Right lobe of liver (tissue), 6 donors: Measurements from ENCODE around the gene MET. TPM values are rescaled to one million over a fixed set of nuclear protein-coding genes. Genes with fewer than 3 reads are reported as not detected.

Source experiments
- ATAC-seq, 4 donors: fragments of 200-7000 bp; cut with Tn5 transposase; one replicate each; pipeline ENCODE4 v1.9.1; 2020; ENCODE audit warnings: mild to moderate bottlenecking in 4 of 4, moderate library complexity in 4 of 4
- DNase-seq, 3 donors: peaks; one replicate each; pipeline ENCODE4 v3.0.0-alpha.2; 2020
- H3K27ac ChIP-seq, 3 donors: fragments of 200-600 bp; one replicate each; pipeline ENCODE4 v1.8.0; 2022
- H3K27me3 ChIP-seq, 2 donors: fragments of 200-600 bp; one replicate each; pipeline ENCODE4 v1.8.0; 2022
- H3K36me3 ChIP-seq, 4 donors: fragments of 200-600 bp; sonication (generic) in 1 of 4; one replicate each; pipeline versions ENCODE4 v1.5.1 to v1.8.0; 2017 to 2022; ENCODE audit warnings: control low read depth in 1 of 4
- H3K4me1 ChIP-seq, 4 donors: fragments of 200-600 bp; sonication (generic) in 1 of 4; one replicate each; pipeline versions ENCODE4 v1.5.1 to v1.8.0; 2017 to 2022; ENCODE audit warnings: control low read depth in 1 of 4
- H3K4me3 ChIP-seq, 3 donors: fragments of 200-600 bp; one replicate each; pipeline ENCODE4 v1.8.0; 2022
- H3K9me3 ChIP-seq, 4 donors: fragments of 200-600 bp; sonication (generic) in 1 of 4; one replicate each; pipeline versions ENCODE4 v1.5.1 to v1.8.0; 2017 to 2022; ENCODE audit warnings: control low read depth in 1 of 4
- CTCF ChIP-seq, 4 donors: fragments of 200-600 bp in 3 of 4; fragments of 450-650 bp in 1 of 4; IDR thresholded peaks; one replicate each; pipeline versions ENCODE4 v1.5.1 to v1.8.0; 2016 to 2022; ENCODE audit warnings: antibody characterized with exemption in 4 of 4, mild to moderate bottlenecking in 2 of 4
- POLR2A ChIP-seq: fragments of 450-650 bp; IDR thresholded peaks from one replicate; pipeline ENCODE4 v1.6.1; 2017; ENCODE audit warnings: antibody characterized with exemption, mild to moderate bottlenecking
- WGBS: methylation state at CpG from one replicate; pipeline ENCODE4 v1.1.6; 2018; ENCODE audit warnings: low coverage, low lambda C conversion rate; ENCODE audit not compliant: insufficient coverage; ENCODE audit errors: missing lambda C conversion rate; 5-methylcytosine and 5-hydroxymethylcytosine counted together
- intact Hi-C, 2 donors: fragments of 100-400 bp; cut with DNase I; formaldehyde crosslinking; loops; one replicate each; pipeline versions ENCODE4 v1.11.2 to v1.14.1; 2022
- total RNA-seq, 6 experiments: library from RNA; depleted of rRNA in 2 of 6; stranded (reverse); fragments of >200 nt in 2 of 6; fragmentation: NEBNext Ultra II Directional in 3 of 6; extraction: Animal tissue kit (Norgen Biotek cat#: 25700) in 3 of 6; gene quantifications; one replicate each; pipeline versions ENCODE4 v1.1.0 to v1.2.4, GENCODE V29; 2016 to 2023
- donor health status: DM: no; HTN: yes; CAD: no.
- donor health status: DM: no; HTN: no; CAD: no.
- donor health status: DM: no; HTN: no; CAD: no.
- donor health status: DM: no; HTN: yes; CAD: no.
- donor health status: DM: no; HTN: yes; CAD: no.

MET gene
- total RNA-seq, 6 experiments from 2014 or later, result 32.9 to 45.2 (median 37.2) TPM

DNA sequence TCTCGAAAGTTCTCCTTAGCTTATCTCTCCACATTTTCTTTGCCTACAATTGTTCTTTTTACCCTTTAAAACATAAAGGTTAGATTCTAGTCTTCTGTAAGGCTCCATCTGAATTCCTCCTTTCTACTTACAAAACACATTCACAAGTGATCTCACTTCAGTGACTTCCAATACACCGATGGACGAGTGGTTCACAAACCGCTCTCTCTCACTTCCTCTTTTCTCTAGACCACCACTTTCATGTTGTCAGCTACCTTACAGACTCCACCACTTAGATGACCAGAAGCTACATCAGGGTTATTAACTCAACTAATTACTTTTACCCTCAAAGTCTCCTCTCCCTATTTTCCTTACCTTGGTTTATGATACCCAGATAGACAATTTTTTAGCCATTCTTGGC lies 11.8 kb downstream of the MET start:
- Histone ChIP-seq H3K27ac (no peak overlapping the region), H3K27me3 (no peaks in the 10 kb centered on the region), H3K36me3 (no peaks in the 10 kb centered on the region), H3K4me3 (no peak overlapping the region), H3K9me3 (no peaks in the 10 kb centered on the region), H3K4me1 (peaks cover 0 to 29% (median 9%) of the 10 kb centered on the region in 4 donors)
- 67% methylated on average over 4 of the region's 4 CpGs for whole genome bisulfite sequencing
- TF ChIP-seq CTCF (IDR thresholded peaks at IDR 0.05) (no peak), POLR2A (no peak)
- ATAC-seq (no peak), DNase-seq (no peak)
- intact Hi-C loops, result no loop called here

GRCh38 chr7:116686033-116686432 lies 14.0 kb downstream of the MET start:
- H3K4me3 ChIP-seq, result no peak overlapping the region
- no peak for TF ChIP-seq CTCF (IDR thresholded peaks at IDR 0.05)
- no peak for TF ChIP-seq POLR2A
- H3K27me3 ChIP-seq, result no peaks in the 10 kb centered on the region
- 73% methylated on average over 3 of the region's 3 CpGs for WGBS
- peak in 2 of 4 donors; percentile 29 to 52 for ATAC-seq
- H3K4me1 ChIP-seq, result peaks cover 0 to 29% (median 9%) of the 10 kb centered on the region in 4 donors
- no peak for DNase-seq
- H3K36me3 ChIP-seq, result no peaks in the 10 kb centered on the region
- H3K9me3 ChIP-seq, result no peaks in the 10 kb centered on the region
- H3K27ac ChIP-seq, result peak overlapping the region in 2 of 3 donors; percentile 69 to 71
- intact Hi-C loops, result no loop called here

DNA sequence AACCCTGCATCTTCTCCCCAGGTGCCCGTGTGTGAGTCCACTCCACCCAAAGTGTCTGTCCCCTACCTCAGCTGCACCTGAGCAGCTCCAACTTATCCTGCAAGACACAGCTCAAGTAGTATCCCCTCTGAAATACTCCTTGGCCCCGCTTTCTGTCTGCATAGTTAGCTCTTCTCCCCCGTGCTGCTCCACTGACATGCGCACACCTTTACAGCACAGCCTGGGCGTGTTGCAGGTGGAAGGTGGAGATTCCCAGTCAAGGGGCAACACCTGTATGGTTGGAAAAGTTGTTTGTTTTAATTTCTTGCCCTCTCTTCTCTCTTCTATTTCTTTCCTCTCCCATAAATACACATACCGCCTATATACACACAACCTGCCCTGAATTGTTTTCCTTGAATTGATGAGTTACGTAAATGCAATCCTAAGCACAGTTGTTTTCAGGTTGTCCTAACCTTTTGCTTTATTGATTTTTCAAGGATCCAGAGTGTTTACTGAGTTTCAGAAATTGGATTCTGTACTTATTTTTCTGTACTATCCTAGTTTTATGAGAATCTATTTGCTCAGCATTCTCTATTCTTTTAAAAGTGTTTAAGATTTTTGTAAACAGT lies 14.9 kb downstream of the MET start:
- TF ChIP-seq POLR2A (no peak), CTCF (IDR thresholded peaks at IDR 0.05) (no peak)
- no peak for DNase-seq
- Histone ChIP-seq H3K4me1 (peaks cover 0 to 36% (median 9%) of the 10 kb centered on the region in 4 donors), H3K4me3 (peak overlapping the region in 2 of 3 donors; percentile 4 to 6), H3K27me3 (no peaks in the 10 kb centered on the region), H3K9me3 (no peaks in the 10 kb centered on the region), H3K27ac (peak overlapping the region; percentile 29 to 71 (median 69)), H3K36me3 (no peaks in the 10 kb centered on the region)
- WGBS, result 34% methylated on average over 6 of the region's 7 CpGs
- ATAC-seq, result peak; percentile 76 to 92 (median 82)
- intact Hi-C loops, result no loop called here

DNA sequence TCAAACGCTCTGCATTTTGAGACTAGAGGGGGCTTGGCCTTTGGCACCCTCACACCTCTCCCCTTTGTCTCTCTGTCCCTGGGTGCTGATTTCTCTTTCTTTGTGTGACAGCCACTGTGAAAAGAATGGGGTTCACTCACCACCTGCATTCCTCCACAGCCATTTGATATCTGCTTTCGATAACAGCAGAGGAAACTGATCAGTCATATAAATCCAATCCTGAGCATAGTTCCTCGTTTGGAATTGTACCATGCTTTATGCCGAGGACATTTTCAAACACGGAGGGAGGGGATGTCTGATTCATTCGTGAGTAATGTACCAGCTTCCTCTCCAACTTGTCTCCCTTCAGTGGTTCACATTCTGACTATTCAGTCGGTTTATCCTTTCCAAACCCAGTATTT lies 15.8 kb downstream of the MET start:
- H3K36me3 ChIP-seq, result no peaks in the 10 kb centered on the region
- DNase-seq (no peak), ATAC-seq (peak in 2 of 4 donors; percentile 5 to 66)
- H3K27ac ChIP-seq, result peak overlapping the region; percentile 29 to 71 (median 69)
- H3K27me3 ChIP-seq, result no peaks in the 10 kb centered on the region
- WGBS, result 18% methylated on average over 7 of the region's 7 CpGs
- peaks cover 0 to 39% (median 9%) of the 10 kb centered on the region in 4 donors for H3K4me1 ChIP-seq
- H3K4me3 ChIP-seq, result no peak overlapping the region
- no peak for TF ChIP-seq POLR2A
- TF ChIP-seq CTCF (IDR thresholded peaks at IDR 0.05), result no peak
- no peaks in the 10 kb centered on the region for H3K9me3 ChIP-seq
- intact Hi-C loops, result no loop called here
